BJ (cell line): Measurements from ENCODE around the gene ITGAE. TPM values are rescaled to one million over a fixed set of nuclear protein-coding genes. Genes with fewer than 3 reads are reported as not detected.
"Not testable (repeated sequence)": the region's sequence is repeated elsewhere in the genome, so short reads cannot be mapped to it uniquely, and the experiment has no call there.

Source experiments
- CTCF ChIA-PET: fragments of 350-600 bp; formaldehyde crosslinking; extraction: SDS; loops from one replicate; lab custom pipeline; 2021; ENCODE audit warnings: antibody characterized with exemption, inconsistent platforms; lab: Yijun Ruan, JAX
- POLR2A ChIA-PET: fragments of 300-600 bp; sonication (Branson Sonifier 250); formaldehyde crosslinking; extraction: SDS; loops from one replicate; lab custom pipeline; 2021; ENCODE audit warnings: antibody characterized with exemption; lab: Charles Lee
- DNase-seq: peaks from one replicate; pipeline ENCODE4 v3.0.0-alpha.2; 2011; ENCODE audit warnings: low read depth
- H3K27me3 ChIP-seq: 2 replicates; pipeline ENCODE4 v1.6.0; 2011; ENCODE audit warnings: low read length; ENCODE audit not compliant: control insufficient read depth, insufficient read depth
- H3K36me3 ChIP-seq: 2 replicates; pipeline ENCODE4 v1.5.1; 2011; ENCODE audit warnings: low read length; ENCODE audit not compliant: control insufficient read depth, insufficient read depth
- H3K4me3 ChIP-seq: 2 replicates; pipeline ENCODE4 v1.5.1; 2011; ENCODE audit warnings: low read depth, mild to moderate bottlenecking, control low read depth, low read length
- CTCF ChIP-seq: IDR thresholded peaks from 2 replicates; pipeline ENCODE4 v1.5.1; 2011; ENCODE audit warnings: low read depth, mild to moderate bottlenecking, control low read depth, inconsistent platforms, low read length, moderate library complexity; ENCODE audit not compliant: insufficient read depth
- polyA plus RNA-seq: library from polyadenylated mRNA; depleted of rRNA; stranded (reverse); fragments of >200 nt; gene quantifications from 2 replicates; pipeline ENCODE4 v1.2.3, GENCODE V29; 2011

Gene ITGAE
- polyA plus RNA-seq, 1 experiment, result 69.9 TPM

GRCh38 chr17:3845621-3846436, 44.8 kb upstream of the ITGAE start, which contains the start of gene NCBP3:
TSS of gene NCBP3 (minus strand) at chr17:3846246. CDS start at chr17:3846223, 23 bp downstream.
- Histone ChIP-seq H3K4me3 (peak within 1 kb of the TSS; percentile 98), H3K27me3 (peaks cover 2% of the 10 kb centered on the region; the same call in 1 of the 2 replicates), H3K36me3 (peaks cover 2% of the 10 kb centered on the region)
- ChIA-PET CTCF (interaction anchor here (0.5 to 6.2 kb wide), 23 partner anchors 9 to 281 kb away, joined by 3 to 57 read pairs (median 5); partner anchors contain the start of genes CAMKK1 and HASPIN), POLR2A (interaction anchor here (0.8 kb wide), 1 partner anchor 833 kb away, joined by 3 read pairs; no protein-coding TSS in a partner anchor)
- peak; percentile 33 for DNase-seq
- peak; percentile 87 for TF ChIP-seq CTCF

GRCh38 chr17:3845291-3845620, 44.3 kb upstream of the ITGAE start:
- DNase-seq, result no peak
- Histone ChIP-seq H3K36me3 (peaks cover 2% of the 10 kb centered on the region), H3K4me3 (peak overlapping the region; percentile 98), H3K27me3 (peaks cover 2% of the 10 kb centered on the region; the same call in 1 of the 2 replicates)
- ChIA-PET CTCF (interaction anchor here (0.5 to 6.2 kb wide), 15 partner anchors 8 to 1385 kb away, joined by 3 to 57 read pairs (median 8); partner anchors contain the start of gene HASPIN), POLR2A (no interaction called here)
- TF ChIP-seq CTCF, result no peak

- CTCF ChIA-PET, result interaction anchor here (1.4 to 6.2 kb wide), 10 partner anchors 7 to 232 kb away, joined by 3 to 57 read pairs (median 8); partner anchors contain the start of gene HASPIN
- H3K27me3 ChIP-seq, DNase-seq, POLR2A ChIA-PET, H3K36me3 ChIP-seq, H3K4me3 ChIP-seq: not testable (repeated sequence)
Measured at GRCh38 chr17:3844556-3844955, 43.6 kb upstream of the ITGAE start.

- Histone ChIP-seq H3K27me3 (no peaks in the 10 kb centered on the region), H3K4me3 (no peak overlapping the region), H3K36me3 (peaks cover 7% of the 10 kb centered on the region)
- no peak for DNase-seq
- POLR2A ChIA-PET, result no interaction called here
- CTCF ChIA-PET, result interaction anchor here (0.7 to 6.2 kb wide), 14 partner anchors 12 to 233 kb away, joined by 3 to 57 read pairs (median 4); partner anchors contain the start of genes HASPIN and P2RX5
- peak; percentile 76 for TF ChIP-seq CTCF
Measured at GRCh38 chr17:3843935-3844516, 43.0 kb upstream of the ITGAE start.

GRCh38 chr17:3838206-3838605, 37.2 kb upstream of the ITGAE start:
- DNase-seq, result no peak
- CTCF ChIA-PET, result interaction anchor here (0.8 to 4.9 kb wide), 5 partner anchors 7 to 106 kb away, joined by 3 to 25 read pairs (median 7); partner anchors contain the start of gene NCBP3

More at GRCh38 chr17:3838206-3838605, 37.2 kb upstream of the ITGAE start:
- peaks cover 16% of the 10 kb centered on the region for H3K36me3 ChIP-seq
- no peak overlapping the region for H3K4me3 ChIP-seq
- no peaks in the 10 kb centered on the region for H3K27me3 ChIP-seq
- POLR2A ChIA-PET, result no interaction called here
- TF ChIP-seq CTCF, result no peak
